ENCODE data around the gene OR9Q1.
"Not testable (repeated sequence)": the region's sequence is repeated elsewhere in the genome, so short reads cannot be mapped to it uniquely, and the experiment has no call there.

OR9Q1 gene

GRCh38 chr11:58023435-58023931 lies at the start of gene OR9Q1:
OR9Q1 (plus strand) TSS chr11:58023881; CDS start chr11:58179445, 155,564 bp downstream.
- DNase-seq, result no peak

GRCh38 chr11:57974132-57974531 lies 49.5 kb upstream of the OR9Q1 start:
- DNase-seq, result no peak

GRCh38 chr11:57974848-57975601 lies 48.7 kb upstream of the OR9Q1 start:
- DNase-seq, result no peak

- DNase-seq, result no peak
Measured at GRCh38 chr11:57977709-57978108, 46.0 kb upstream of the OR9Q1 start.

GRCh38 chr11:57978686-57979531 lies 44.8 kb upstream of the OR9Q1 start:
- no peak for DNase-seq

GRCh38 chr11:57979532-57980079 lies 44.1 kb upstream of the OR9Q1 start:
- no peak for DNase-seq

- DNase-seq, result no peak
Measured at GRCh38 chr11:57980201-57980600, 43.5 kb upstream of the OR9Q1 start.

- DNase-seq, result no peak
Measured at GRCh38 chr11:57981536-57981935, 42.1 kb upstream of the OR9Q1 start.

- no peak for DNase-seq
Measured at GRCh38 chr11:57982776-57983175, 40.9 kb upstream of the OR9Q1 start.

- DNase-seq, result no peak
Measured at GRCh38 chr11:57983191-57983590, 40.5 kb upstream of the OR9Q1 start.

- DNase-seq, result not testable (repeated sequence)
Measured at GRCh38 chr11:57999523-57999922, 24.2 kb upstream of the OR9Q1 start.

GRCh38 chr11:58000021-58000420 lies 23.7 kb upstream of the OR9Q1 start:
- DNase-seq, result not testable (repeated sequence)

GRCh38 chr11:58000699-58001098 lies 23.0 kb upstream of the OR9Q1 start:
- no peak for DNase-seq

- no peak for DNase-seq
Measured at GRCh38 chr11:58003036-58003435, 20.6 kb upstream of the OR9Q1 start.

- no peak for DNase-seq
Measured at GRCh38 chr11:58003591-58003990, 20.1 kb upstream of the OR9Q1 start.

GRCh38 chr11:58004664-58005063 lies 19.0 kb upstream of the OR9Q1 start:
- no peak for DNase-seq

- DNase-seq, result no peak
Measured at GRCh38 chr11:58006940-58007339, 16.7 kb upstream of the OR9Q1 start.

- DNase-seq, result no peak
Measured at GRCh38 chr11:58011771-58012170, 11.9 kb upstream of the OR9Q1 start.

- no peak for DNase-seq
Measured at GRCh38 chr11:58024601-58025091, 965 bp downstream of the OR9Q1 start.

GRCh38 chr11:58027341-58027740 lies 3.7 kb downstream of the OR9Q1 start:
- no peak for DNase-seq

GRCh38 chr11:58028687-58029411 lies 5.2 kb downstream of the OR9Q1 start:
- no peak for DNase-seq

GRCh38 chr11:58030653-58031052 lies 7.0 kb downstream of the OR9Q1 start, which contains the start of gene OR6Q1:
OR6Q1 (plus strand) TSS chr11:58030953; CDS start chr11:58030953, 0 bp downstream.
- no peak for DNase-seq

GRCh38 chr11:58034471-58034870 lies 10.8 kb downstream of the OR9Q1 start:
- DNase-seq, result no peak

All from activated CD4-positive, alpha-beta T cell treated with anti-CD3 and anti-CD28 coated beads, Interleukin-2, amount 50 U/mL, for 16 hours (primary cell).